MM.1S (cell line): Measurements from ENCODE around the gene GRIK4.
A peak's percentile ranks its signal among the peaks of the same experiment; 100 is the strongest.

Experiments
- DNase-seq: peaks from one replicate; pipeline ENCODE4 v3.0.0-alpha.2; 2015
- H2AFZ ChIP-seq: fragments of 300-600 bp; sonication (generic); 2 replicates; pipeline ENCODE4 v1.6.0; 2016; ENCODE audit warnings: antibody characterized with exemption, low read length
- H3F3A ChIP-seq: fragments of 300-600 bp; sonication (generic); 2 replicates; pipeline ENCODE4 v1.6.1; 2016; ENCODE audit warnings: mild to moderate bottlenecking, antibody characterized with exemption, low read length, moderate library complexity, mixed read lengths; ENCODE audit not compliant: insufficient read depth
- H3K27ac ChIP-seq: fragments of 300-600 bp; sonication (generic); 2 replicates; pipeline ENCODE4 v1.5.1; 2016; ENCODE audit warnings: mild to moderate bottlenecking, low read length
- H3K27me3 ChIP-seq: fragments of 300-600 bp; sonication (generic); replicated peaks from 2 replicates; pipeline ENCODE4 v1.6.0; 2016; ENCODE audit warnings: low read length; ENCODE audit not compliant: insufficient read depth
- H3K36me3 ChIP-seq: fragments of 300-600 bp; sonication (generic); replicated peaks from 2 replicates; pipeline ENCODE4 v1.6.1; 2016; ENCODE audit warnings: mild to moderate bottlenecking, low read length, mixed read lengths; ENCODE audit not compliant: insufficient read depth
- H3K4me1 ChIP-seq: fragments of 300-600 bp; sonication (generic); 2 replicates; pipeline ENCODE4 v1.6.1; 2016; ENCODE audit warnings: low read length, mixed read lengths
- H3K4me2 ChIP-seq: fragments of 300-600 bp; sonication (generic); 2 replicates; pipeline ENCODE4 v1.6.0; 2016; ENCODE audit warnings: low read depth, low read length
- H3K4me3 ChIP-seq: fragments of 300-600 bp; sonication (generic); 2 replicates; pipeline ENCODE4 v1.5.1; 2016; ENCODE audit warnings: low read length, mixed read lengths
- H3K79me2 ChIP-seq: fragments of 300-600 bp; sonication (generic); 2 replicates; pipeline ENCODE4 v1.6.1; 2016; ENCODE audit warnings: mixed run types, low read length, mixed read lengths
- H3K9ac ChIP-seq: fragments of 300-600 bp; sonication (generic); 2 replicates; pipeline ENCODE4 v1.6.1; 2016; ENCODE audit warnings: low read length, mixed read lengths
- H3K9me2 ChIP-seq: fragments of 300-600 bp; sonication (generic); replicated peaks from 2 replicates; pipeline ENCODE4 v1.6.1; 2016; ENCODE audit warnings: mild to moderate bottlenecking, low read length, mixed read lengths; ENCODE audit not compliant: insufficient read depth
- H3K9me3 ChIP-seq: fragments of 300-600 bp; sonication (generic); replicated peaks from 2 replicates; pipeline ENCODE4 v1.6.1; 2016; ENCODE audit warnings: mild to moderate bottlenecking, low read length, mixed read lengths; ENCODE audit not compliant: insufficient read depth
- H4K20me1 ChIP-seq: fragments of 300-600 bp; sonication (generic); 2 replicates; pipeline ENCODE4 v1.6.1; 2016; ENCODE audit warnings: mild to moderate bottlenecking, low read length, moderate library complexity, mixed read lengths; ENCODE audit not compliant: insufficient read depth
- EZH2 ChIP-seq: fragments of 300-600 bp; sonication (generic); optimal IDR thresholded peaks from 2 replicates; pipeline ENCODE3; 2017; ENCODE audit warnings: low read depth, mild to moderate bottlenecking, antibody characterized with exemption, low read length, mixed read lengths
- EZH2phosphoT487 ChIP-seq: fragments of 300-600 bp; sonication (generic); IDR thresholded peaks from 2 replicates; pipeline ENCODE4 v1.6.1; 2018; ENCODE audit warnings: antibody characterized with exemption, low read length
- TF ChIP-seq, protein P1 (sequence below): fragments of 300-600 bp; sonication (generic); IDR thresholded peaks from 2 replicates; pipeline ENCODE4 v1.5.1; 2016; ENCODE audit warnings: antibody characterized with exemption, low read length, mixed read lengths

The GRIK4 gene

GRCh38 chr11:120912504-120912903, 401.0 kb downstream of the GRIK4 start:
- Histone ChIP-seq H4K20me1 (no peaks in the 10 kb centered on the region), H3K9me3 (no peaks in the 10 kb centered on the region), H3K4me2 (no peak overlapping the region), H3K27ac (no peak overlapping the region), H3K4me1 (no peaks in the 10 kb centered on the region), H3K9ac (no peak overlapping the region), H3K4me3 (no peak overlapping the region), H3K27me3 (no peaks in the 10 kb centered on the region), H3K79me2 (no peaks in the 10 kb centered on the region), H3K9me2 (no peaks in the 10 kb centered on the region), H3F3A (no peaks in the 10 kb centered on the region), H3K36me3 (no peaks in the 10 kb centered on the region), H2AFZ (no peak overlapping the region)
- DNase-seq: no peak
- TF ChIP-seq, protein P1, sequence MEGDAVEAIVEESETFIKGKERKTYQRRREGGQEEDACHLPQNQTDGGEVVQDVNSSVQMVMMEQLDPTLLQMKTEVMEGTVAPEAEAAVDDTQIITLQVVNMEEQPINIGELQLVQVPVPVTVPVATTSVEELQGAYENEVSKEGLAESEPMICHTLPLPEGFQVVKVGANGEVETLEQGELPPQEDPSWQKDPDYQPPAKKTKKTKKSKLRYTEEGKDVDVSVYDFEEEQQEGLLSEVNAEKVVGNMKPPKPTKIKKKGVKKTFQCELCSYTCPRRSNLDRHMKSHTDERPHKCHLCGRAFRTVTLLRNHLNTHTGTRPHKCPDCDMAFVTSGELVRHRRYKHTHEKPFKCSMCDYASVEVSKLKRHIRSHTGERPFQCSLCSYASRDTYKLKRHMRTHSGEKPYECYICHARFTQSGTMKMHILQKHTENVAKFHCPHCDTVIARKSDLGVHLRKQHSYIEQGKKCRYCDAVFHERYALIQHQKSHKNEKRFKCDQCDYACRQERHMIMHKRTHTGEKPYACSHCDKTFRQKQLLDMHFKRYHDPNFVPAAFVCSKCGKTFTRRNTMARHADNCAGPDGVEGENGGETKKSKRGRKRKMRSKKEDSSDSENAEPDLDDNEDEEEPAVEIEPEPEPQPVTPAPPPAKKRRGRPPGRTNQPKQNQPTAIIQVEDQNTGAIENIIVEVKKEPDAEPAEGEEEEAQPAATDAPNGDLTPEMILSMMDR: peak; percentile 38
- no peak for TF ChIP-seq EZH2phosphoT487

- Histone ChIP-seq H3F3A (no peaks in the 10 kb centered on the region), H3K9ac (no peak overlapping the region), H3K4me3 (no peak overlapping the region), H3K4me2 (no peak overlapping the region), H3K79me2 (no peaks in the 10 kb centered on the region), H3K4me1 (no peaks in the 10 kb centered on the region), H3K9me3 (no peaks in the 10 kb centered on the region), H3K27me3 (no peaks in the 10 kb centered on the region), H2AFZ (no peak overlapping the region), H4K20me1 (no peaks in the 10 kb centered on the region), H3K9me2 (no peaks in the 10 kb centered on the region), H3K27ac (no peak overlapping the region), H3K36me3 (no peaks in the 10 kb centered on the region)
- DNase-seq: no peak
- TF ChIP-seq, protein P1: no peak; the same call in 1 of the 2 replicates
- TF ChIP-seq EZH2phosphoT487 (no peak), EZH2 (no peak)
Measured at GRCh38 chr11:120912915-120913314, 401.4 kb downstream of the GRIK4 start.

DNA sequence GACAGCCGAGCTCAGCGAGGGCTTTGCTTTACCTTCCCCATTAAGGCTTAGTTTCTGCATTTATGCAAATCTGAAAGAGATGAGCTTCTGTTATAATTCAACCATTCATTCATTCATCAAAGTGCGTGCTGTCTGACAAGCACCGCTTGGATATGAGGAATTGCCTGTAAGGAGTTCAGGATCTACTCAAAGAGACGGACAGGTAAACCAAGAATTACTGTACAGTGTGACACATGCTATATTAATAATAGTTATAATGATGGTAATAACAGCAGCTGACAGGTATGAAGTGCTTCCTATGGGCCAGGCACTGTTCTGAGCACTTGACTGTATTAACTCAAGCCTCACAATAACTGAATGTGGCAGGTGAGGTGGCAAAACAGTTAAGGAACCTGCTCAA, 402.5 kb downstream of the GRIK4 start:
- no peak for DNase-seq
- Histone ChIP-seq H3K27ac (no peak overlapping the region), H3K4me2 (no peak overlapping the region), H3K79me2 (no peaks in the 10 kb centered on the region), H3K4me1 (no peaks in the 10 kb centered on the region), H3K9ac (no peak overlapping the region), H3K9me3 (no peaks in the 10 kb centered on the region), H3K36me3 (no peaks in the 10 kb centered on the region), H3K9me2 (no peaks in the 10 kb centered on the region), H3K27me3 (no peaks in the 10 kb centered on the region), H3K4me3 (no peak overlapping the region), H4K20me1 (no peaks in the 10 kb centered on the region), H2AFZ (no peak overlapping the region), H3F3A (no peaks in the 10 kb centered on the region)
- TF ChIP-seq EZH2phosphoT487 (no peak), EZH2 (no peak)
- TF ChIP-seq, protein P1: no peak
